GM18873 (cell line): Measurements from ENCODE around the gene PIEZO2.
A peak's percentile ranks its signal among the peaks of the same experiment; 100 is the strongest.
"Not testable (repeated sequence)": the region's sequence is repeated elsewhere in the genome, so short reads cannot be mapped to it uniquely, and the experiment has no call there.

Experiments used
- ATAC-seq: cut with Tn5 transposase; IDR thresholded peaks from one replicate; pipeline ENCODE4 v1.9.1; 2021; ENCODE audit warnings: mild to moderate bottlenecking, moderate library complexity, moderate number of reproducible peaks; ENCODE audit not compliant: unreplicated experiment, low FRiP score

Gene PIEZO2

DNA sequence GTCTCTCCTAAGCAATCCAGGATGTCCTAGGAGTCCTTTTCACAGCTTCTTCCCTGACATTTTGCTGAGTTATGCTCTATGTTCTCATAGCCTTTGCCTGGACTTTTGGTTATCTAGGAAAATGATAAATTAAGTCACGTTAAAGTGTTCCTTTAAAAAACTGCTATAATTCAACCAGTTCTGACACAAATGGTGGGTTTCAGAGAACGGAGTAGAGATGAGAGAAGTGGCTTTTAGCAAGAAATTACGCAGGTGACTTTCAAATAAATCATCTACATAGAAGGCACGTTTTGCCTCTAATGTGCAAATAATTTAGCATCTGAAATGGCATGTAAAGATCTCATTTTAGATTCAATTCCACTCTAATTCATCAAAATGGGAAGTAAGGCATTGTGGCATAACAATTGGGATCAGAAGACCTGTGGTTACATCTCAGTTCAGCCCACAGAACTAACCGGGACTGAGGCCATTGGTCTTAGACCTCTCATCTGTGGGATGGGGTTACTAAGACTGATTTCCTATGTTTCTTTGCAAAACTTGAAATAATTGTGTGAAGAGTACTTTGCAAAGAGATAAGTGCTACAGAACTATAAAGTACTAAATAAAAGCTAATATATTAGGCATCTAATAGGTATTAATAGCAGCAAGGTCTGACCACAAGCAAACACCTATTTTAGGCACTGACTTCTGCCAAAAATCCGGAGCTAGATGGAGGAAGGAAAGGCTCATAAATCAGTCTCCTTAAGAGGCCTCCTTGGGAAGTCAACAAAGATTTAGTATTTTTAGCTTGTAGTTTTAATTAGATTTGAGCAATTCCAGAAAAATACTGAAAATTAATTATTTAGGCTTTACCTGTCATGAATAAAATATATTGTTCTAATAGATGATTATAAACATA is 211.4 kb downstream of the PIEZO2 start:
- no peak for ATAC-seq

GRCh38 chr18:10936176-10937053 is 213.0 kb downstream of the PIEZO2 start:
- ATAC-seq: no peak

DNA sequence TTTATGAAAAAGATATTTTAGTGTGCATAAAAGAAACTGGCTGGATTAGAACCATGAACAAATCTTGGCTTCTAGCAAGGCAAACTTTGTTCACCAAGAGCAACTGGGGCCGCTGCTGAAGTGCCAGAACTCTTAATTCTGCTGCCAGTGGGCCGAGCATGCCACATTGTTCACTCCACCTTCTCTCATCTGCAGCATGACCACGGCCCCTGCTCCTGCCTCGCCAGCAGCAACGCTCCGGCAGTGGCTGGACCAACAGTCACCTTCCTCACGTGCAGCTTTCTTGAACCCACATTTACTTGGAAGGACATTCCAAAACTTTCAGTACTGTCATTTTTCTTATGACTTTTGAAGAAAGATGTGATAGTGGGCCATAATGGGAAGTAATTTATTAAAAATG is 213.8 kb downstream of the PIEZO2 start:
- no peak for ATAC-seq

GRCh38 chr18:10933648-10934047 is 215.7 kb downstream of the PIEZO2 start:
- not testable (repeated sequence) for ATAC-seq

- no peak for ATAC-seq
These were observed 219.3 kb downstream of the PIEZO2 start for GRCh38 chr18:10930076-10930475.

GRCh38 chr18:10928772-10929373 is 220.5 kb downstream of the PIEZO2 start:
- peak; percentile 77 for ATAC-seq

DNA sequence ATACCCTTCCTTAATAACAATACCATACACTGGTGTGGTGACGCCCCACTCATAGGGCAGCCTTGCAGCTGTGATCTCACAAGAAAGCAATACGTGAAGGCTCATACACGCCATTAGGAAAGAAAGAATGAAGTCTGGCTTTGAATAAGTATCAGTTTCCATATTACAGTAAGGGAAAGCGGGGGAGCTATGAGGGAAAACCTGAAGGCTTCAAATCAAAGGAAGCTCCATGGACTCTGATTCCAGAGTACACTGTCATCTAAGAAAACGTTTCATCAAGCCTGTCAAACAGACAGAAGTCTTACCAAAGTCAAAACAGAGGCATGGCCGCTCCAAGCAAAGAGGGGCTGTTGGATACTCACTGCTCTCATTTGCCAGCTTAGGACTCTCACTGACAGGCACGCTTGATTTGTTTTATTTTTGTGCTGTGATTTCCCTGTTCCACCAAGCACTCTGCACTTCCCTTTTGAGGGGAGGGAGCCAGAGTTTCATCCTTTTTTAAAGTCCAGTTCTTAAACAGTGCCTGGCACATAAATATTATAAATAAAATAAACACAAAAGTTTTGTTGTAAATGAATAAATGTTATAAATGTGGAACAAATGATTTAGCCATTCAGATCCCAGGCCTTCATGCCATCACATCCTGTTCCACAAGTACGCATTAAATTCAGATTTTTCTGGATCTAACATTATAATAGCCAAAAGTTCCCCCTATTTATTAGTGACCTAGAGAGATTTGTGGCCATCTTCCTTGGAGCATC is 221.2 kb downstream of the PIEZO2 start:
- ATAC-seq: peak; percentile 63

DNA sequence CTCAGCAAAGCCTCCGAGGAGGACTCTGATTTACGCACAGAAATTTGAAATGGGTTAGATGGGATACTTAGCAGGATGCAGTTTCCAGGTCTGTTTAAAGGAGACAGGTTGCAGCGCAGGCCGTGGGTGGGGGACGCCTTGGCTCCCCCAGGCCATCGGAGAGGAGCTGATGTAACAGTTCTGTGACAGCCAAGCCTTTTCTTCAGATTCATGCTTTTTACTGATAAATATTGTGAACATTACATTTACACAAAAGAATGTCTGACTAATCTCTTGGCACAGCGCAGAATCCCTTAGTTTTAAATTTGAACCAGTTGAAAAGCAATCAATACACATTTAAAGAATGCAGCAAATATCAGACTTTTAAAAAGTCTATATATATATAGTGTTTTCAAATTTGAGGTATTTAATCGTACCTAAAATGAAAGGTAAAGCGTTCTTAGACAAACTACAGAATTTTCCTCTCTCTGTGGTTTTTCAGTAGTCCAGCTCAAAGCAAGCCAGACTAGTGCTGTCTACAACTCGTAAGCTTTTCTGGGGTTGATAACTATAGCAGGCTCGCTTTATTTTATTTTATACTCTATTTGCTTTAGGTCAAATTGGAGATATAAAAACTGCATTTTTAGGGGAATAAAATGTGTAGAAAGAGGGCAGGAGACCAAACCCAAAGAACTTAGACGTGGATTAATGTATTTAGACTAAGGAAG is 221.9 kb downstream of the PIEZO2 start:
- ATAC-seq: no peak

- no peak for ATAC-seq
These were observed 222.7 kb downstream of the PIEZO2 start for GRCh38 chr18:10926621-10927161.

DNA sequence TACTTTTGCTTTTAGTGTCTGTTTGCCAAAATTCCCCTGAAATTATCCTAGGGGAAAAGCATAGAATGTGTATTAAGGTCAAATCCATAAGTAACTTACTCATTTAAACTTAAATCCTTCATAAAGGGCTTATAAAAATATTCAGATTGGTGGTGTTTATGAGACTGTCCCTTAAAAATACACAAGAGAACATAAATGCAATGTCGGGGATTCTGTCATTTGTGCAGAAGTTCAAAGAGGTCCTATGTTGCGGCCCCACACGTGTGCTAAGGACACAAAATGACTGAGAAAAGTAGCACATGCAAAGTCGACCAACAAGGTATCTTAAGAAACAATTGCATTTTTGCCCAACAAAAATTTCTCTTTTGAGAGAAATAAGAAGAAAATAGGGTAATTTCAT is 225.1 kb downstream of the PIEZO2 start:
- no peak for ATAC-seq

GRCh38 chr18:10923551-10924070 is 225.8 kb downstream of the PIEZO2 start:
- no peak for ATAC-seq

GRCh38 chr18:10923141-10923540 is 226.2 kb downstream of the PIEZO2 start:
- ATAC-seq: no peak

GRCh38 chr18:10922712-10923111 is 226.7 kb downstream of the PIEZO2 start:
- ATAC-seq: not testable (repeated sequence)

- ATAC-seq: not testable (repeated sequence)
These were observed 229.1 kb downstream of the PIEZO2 start for GRCh38 chr18:10920309-10920708.

GRCh38 chr18:10919851-10920250 is 229.5 kb downstream of the PIEZO2 start:
- no peak for ATAC-seq

DNA sequence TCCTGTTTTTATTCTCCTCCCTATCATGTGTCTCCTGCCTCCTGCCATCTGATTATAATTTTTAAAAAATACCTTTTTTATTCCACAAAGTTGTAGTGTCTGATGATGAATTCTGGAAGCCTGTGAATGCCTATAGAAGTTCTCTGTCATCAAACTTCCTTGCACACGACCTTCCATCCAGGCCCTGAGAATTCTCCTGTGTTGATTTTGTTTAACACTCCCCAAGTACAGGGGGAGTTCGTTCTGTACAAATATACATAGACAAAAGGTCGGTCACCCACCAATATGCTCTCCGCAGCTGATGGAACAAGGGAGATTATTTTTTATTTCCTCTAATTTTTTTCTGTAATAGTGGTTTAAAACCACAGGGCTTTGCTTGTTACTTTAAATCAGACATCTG is 232.5 kb downstream of the PIEZO2 start:
- no peak for ATAC-seq

GRCh38 chr18:10916387-10916786 is 233.0 kb downstream of the PIEZO2 start:
- no peak for ATAC-seq

DNA sequence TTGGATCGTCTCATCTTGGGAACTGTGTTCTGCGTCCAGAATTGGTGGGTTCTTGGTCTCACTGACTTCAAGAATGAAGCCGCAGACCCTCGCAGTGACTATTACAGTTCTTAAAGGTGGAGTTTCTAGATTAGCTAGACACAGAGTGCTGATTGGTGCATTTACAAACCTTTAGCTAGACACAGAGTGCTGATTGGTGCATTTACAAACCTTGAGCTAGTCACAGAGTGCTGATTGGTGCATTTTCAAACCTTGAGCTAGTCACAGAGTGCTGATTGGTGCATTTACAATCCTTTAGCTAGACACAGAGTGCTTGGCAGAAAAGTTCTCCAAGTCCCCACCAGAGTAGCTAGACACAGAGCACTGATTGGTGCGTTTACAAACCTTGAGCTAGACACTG is 233.6 kb downstream of the PIEZO2 start:
- not testable (repeated sequence) for ATAC-seq

DNA sequence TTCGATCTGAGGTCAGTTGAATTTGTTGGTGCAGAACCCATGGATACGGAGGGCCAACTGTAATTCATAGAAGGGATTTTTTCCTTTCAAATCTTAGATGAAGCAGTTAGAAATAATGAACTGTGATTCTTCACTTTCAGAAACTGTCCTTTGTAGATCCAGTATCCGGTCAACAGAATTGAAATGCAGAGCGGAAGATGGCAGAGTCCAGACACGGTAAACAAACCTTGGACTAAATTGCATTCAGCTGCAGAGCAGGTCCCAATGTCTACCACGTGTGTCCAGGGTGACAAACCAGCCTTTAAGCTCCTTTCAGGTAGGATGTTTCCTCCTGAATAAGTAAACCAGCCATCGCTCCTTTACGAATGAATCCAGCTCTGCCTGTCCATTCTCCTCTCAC is 234.8 kb downstream of the PIEZO2 start:
- ATAC-seq: not testable (repeated sequence)
